GM19467 (cell line): ENCODE measurements around the gene CISH.

Experiments used
- ATAC-seq: cut with Tn5 transposase; IDR thresholded peaks from one replicate; pipeline ENCODE4 v1.9.1; 2021; ENCODE audit warnings: mild to moderate bottlenecking, moderate library complexity; ENCODE audit not compliant: unreplicated experiment

The CISH gene, protein sequence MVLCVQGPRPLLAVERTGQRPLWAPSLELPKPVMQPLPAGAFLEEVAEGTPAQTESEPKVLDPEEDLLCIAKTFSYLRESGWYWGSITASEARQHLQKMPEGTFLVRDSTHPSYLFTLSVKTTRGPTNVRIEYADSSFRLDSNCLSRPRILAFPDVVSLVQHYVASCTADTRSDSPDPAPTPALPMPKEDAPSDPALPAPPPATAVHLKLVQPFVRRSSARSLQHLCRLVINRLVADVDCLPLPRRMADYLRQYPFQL

DNA sequence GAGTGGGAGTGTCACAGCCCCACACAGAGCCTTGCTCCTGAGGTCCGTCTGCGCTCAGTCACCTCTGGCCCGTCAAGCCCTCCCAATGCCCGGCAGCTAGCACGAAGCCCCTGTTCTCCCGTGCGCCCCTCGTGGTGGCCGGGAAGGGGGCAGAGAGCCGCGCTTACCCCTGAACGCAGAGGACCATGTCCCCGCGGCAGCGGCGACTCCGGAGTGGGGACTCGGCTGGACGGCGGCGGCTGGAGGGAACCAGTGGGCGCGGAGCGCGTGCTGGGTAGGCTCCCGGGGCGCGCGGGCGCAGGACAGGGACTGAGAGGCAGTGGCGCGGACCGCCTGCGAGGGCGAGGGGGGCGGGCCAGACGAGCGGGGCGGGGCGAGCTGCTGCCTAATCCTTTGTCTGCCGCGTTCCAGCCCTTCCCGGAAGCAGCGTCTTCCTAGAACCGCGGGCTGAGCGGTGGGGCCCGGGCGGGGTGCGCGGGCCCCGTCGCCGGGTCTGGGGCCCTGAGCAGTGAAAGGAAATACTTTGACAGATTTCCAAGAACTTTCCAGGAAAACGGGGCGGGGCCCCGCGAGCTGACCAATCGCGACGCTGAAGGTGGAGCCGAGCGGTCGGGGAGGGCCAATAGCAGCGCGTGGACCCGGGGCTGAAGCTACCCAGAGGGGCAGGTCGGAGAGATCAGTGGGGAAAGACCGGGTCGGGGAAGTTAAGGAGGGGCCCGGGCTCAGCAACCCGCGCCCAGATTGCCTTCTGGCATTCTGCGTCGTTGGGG is at the start of gene CISH:
TSS of gene CISH (minus strand) at position 311 of the 770 bp plus-strand sequence. CDS start at position 187, 124 bp downstream.
- peak; percentile 57 for ATAC-seq

DNA sequence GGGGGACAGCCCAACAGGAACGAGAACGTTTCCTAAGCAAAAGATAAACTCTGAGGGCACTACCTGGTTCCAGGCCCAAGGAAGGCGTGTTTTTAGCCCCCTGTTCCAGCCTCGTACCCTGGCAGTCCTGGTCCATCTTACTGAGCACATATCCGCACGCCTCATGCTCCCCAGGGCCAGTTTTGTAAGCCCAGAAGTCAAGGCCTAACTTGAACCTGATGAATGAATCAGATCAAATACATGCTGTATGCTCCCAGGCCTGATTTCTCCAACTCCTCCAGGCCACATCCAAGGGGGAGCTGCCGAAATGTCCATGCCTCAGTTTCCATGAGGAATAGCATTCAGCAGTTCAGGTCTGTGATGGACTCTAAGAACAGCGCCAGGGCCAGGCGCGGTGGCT is 48.8 kb upstream of the CISH start:
- no peak for ATAC-seq

DNA sequence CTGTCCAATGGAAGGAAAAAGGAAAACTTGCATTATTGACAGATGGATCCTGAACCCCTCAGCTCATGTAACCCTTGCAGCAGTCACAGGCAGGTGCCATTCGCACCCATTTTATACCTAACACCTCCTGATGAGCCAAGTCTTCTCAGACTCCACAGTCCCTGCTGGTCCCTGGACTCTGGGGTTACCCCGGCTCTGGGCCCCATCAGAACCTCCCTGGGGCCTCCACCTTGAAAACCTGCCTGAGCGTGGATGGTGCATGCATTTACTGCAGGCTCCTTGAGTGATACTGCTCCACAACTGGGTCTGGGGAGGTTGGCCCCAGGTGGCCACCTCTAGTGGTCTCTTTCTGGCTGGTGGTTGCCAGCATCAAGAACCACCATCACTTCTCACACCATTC is 47.3 kb upstream of the CISH start:
- no peak for ATAC-seq

DNA sequence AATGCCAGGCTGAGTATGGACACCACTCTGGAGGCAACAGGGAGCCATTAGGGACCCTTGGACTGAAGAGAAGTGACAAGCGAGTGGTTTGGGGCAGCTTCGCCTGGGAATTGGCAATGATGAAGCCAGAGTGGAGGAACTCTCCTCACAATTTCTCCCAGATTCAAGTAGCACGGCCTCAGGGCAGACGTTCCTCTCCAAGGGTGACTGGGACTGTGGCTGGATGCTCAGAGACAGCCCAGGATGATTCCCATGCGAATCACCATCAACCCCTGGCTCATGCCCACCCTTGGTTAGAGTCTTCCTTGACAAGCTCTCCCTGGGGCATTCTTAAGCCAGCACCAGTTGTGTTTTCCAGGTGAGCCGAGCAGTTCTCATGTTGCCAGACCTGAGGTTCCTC is 46.8 kb upstream of the CISH start:
- ATAC-seq = no peak

DNA sequence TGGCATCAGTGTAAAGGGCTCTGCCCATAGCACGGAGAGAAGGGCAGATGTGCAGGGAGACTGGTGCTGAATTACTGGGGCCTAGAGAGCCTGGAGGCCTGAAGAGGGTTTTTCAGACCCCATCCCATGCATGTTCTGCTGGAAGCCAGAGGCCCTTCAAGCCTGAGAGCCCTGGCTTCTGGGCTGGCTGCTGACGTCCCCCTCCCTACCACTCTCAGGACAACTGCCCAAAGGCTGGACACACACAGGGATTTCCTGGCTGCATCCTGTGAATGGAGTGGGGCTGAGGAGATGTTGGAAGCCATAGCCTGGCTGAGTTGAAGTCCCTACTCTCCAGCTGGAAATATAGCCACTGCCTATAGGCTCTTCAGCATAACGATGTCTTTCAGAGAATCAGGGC is 46.2 kb upstream of the CISH start:
- ATAC-seq = no peak

DNA sequence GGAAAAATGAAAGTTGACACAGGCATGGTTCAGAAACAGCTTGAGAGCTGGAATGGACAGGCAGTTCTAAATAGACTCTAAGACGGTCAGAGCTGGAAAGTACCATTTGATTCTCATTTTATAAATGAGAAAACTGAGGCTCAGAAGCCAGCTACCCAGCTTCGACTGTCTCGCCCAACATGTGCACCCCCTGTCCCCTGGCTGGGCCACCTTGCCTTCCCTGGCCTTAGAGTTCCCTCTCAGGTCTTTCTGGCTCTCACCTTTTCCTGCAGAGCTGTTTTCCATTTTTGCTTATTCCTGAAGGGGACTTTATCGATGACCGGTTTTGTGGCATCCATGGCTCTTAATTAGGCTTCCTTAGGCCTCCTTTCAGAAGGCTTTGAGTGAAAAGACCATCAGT is 45.8 kb upstream of the CISH start:
- ATAC-seq = no peak

DNA sequence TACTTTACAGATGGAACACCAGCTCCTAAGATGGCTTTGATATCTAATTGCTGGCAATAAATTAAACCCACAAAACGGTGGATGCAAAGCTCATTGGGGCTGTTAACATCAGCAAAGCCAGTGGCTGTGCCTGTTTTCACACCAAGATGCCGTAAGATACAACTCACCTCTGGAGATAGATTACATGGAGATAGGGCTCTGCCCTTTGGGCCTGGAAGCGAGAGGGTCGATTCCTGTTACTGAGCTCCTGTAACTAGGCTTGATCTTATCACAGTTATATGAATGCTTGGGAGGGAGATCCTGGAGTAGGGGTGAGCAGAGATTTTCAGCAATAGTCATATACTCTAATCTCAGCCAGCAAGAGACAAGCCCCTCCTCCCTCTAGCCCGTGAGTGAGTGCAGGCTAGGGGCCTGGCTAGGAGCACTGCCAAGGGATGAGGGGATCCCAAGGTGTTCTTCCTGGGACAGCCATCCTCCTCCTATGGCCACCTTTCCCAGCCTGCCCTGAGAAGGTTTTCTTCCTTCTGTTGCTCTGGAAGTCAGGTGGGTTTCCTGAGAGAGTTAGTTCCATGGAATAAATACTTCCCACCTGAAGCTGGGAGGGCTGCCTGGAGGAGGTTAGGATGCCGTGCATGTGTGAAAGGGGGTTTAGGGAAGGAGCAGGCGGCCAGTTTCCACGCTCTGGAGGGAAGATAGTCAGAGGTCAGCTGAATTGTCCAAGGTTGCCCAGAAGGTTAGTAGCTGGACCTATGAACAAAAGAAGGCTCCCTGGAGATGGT is 45.0 kb upstream of the CISH start:
- ATAC-seq = no peak

DNA sequence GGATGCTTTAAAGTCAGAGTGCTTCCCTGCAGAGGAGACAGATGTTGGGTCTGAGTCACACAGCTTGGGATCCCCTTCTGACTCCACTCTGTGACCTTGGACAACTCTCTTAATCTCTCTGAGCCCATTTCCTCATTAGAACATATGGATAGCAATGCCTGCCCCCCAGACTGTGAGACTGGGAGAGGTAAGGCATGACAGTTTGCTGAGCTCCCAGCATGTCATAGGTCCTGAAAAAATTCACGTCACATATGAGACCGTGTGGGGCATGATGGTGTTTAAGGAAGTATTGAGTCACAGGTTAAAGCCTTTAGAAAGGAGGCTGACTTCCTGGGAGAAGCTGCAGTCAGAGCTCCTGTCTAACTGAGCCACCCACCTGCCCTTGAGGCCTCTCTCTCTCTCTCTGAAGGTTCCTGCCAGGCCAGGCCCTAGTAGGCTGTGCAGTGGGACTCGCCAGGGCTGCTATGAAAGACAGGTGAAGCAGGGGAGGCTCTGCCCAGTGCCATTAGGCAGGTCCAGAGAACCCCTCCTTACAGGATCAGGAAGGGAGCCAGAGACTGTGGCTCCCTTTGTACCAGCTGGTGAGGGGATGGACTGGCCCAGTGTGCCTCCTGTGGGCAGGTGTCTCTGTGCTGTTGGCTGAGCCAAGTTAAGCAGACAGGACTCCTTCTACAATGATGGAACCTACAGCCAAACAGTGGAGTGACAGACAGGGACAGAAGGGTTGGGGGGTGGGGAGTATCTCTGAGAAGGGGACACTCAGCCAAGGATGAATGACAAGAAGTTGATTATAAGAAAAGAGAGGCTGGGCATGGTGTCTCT is 43.6 kb upstream of the CISH start:
- no peak for ATAC-seq

DNA sequence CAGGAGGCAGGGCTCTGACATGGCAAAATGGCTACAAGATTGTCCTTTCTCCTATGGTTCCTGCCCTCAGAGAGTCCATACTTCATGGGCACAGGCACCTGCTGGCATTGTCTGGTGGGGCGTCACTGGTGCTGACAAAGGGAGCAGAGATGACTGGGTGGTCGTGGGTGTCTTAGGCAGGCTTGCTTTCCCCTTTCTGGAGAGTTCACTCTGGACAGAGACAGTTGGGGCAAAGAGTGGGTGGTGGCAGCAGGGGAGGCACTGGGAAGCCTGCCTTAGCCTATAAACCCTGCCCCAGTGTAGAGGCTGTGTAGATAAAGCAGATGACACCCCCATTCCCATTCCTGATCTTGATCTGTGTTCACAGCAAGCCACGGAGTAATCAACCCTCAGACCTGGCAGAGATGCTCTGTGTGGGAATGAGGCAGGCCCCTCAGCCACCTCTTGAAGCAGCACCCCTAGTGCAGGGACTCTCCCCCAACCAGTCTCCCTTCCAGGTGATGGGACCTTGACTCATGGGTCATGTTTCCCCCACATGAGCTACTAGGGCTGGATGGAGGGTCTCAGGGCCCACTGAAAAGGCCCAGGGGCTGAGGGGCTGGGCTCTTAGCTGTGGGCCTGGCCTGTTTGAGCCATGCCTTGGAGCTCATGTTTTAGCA is 42.5 kb upstream of the CISH start:
- ATAC-seq = no peak

DNA sequence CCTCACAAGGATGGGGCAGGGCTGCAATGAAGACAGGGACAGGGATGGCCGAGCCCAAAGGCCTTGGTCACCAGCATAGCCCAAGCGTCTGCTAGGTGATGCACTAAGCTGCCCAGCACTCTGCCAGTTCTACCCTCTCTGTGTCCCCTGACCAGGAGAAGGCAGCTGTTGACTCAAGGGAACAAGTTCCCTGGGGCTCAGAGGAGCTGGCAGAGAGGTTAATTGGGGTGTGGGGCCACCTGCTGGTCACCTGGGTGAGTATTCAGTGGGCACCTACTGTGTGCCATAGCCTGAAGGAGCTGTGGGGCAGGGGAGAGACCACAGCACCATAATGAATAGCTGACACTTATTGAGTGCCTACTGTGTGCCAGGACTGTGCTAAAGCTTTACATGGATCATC is 41.1 kb upstream of the CISH start:
- ATAC-seq = no peak

DNA sequence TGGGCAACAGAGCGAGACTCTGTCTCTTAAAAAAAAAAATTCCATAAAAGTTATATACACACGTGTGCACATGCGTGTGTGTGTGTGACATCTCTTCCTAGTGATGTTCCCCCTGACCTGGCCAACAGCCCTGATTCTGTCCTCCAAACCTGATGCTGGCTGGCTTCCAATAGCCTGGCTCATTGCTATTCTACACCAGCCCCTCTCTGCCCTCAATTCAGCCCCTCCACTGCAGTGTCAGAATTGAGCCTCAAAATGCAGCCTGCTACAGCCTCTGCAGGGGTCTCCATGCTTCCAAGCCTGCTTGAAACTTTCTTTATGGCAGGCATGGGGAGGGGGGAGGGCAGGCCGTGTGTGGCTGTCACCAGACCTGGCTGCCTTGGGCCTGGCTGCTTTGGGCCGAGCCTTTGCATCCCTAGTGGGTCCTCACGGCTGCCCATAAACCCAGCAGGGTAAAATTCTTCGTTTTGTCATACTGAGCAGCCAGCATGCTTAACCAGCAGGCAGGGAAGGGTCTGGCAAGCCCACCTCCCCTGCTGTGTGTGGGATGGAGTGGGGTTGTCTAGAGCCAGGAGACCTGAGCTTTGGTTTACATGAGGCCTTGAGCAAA is 40.5 kb upstream of the CISH start:
- ATAC-seq = no peak

DNA sequence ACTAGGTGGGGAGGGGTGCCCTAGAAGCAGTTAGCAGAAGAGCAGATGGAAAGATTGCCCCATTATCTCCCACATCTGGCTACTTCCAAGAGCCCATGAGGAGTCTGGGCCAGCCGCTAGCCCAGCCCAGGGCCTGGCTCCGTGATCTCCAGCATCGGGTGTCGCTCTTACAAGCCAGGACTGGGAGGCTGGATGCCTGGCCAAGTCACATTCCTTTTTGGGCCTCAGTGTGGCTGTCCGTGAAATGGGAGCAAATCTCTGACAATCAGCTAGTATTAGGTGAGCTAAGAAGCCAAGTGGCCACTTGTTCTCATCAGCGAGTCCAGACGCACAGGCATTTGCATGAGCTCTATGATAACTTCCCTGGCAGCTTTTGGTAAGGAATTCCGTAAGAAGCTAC is 39.9 kb upstream of the CISH start:
- ATAC-seq = no peak

DNA sequence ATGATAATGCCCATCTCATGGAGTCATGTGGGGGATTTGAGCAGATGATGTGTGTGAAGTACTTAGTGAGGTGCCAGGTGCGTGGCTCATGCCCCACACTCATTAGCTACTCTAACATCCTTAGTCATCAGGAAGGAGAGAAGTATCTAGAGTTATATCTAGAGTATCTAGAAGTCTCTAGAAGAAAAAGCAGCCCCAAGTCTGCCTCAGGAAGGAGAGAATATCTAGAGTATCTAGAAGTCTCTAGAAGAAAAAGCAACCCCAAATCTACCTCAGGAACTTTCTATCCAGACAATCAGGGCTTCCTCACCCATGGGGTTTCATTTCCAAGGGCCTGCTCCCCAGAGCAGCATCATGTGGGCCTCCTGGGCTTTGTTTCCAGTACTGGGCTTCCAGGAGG is 38.4 kb upstream of the CISH start:
- no peak for ATAC-seq

DNA sequence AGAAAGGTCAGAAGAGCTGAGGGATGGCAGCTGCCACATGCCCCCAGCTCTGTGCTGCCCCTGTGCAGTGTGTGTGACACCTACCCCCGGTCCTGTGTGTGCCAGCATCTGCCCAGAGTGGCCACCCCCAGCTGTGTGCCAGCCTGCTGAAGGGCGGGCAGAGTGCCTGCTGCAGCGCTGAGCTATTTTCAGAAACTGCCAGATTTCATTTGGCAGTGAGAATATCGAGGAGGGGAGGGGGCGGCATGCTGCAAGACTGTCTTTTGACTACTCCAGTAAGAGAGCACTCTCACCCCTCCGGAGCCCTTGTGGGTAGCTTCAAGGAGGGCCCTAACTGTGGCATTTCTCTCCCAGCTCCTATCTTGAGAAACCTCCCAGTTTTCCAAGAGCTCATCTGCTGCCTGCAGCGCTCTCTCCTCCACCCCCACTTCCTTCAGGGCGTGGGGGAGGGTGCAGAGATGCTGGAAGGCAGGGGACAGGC is 37.9 kb upstream of the CISH start:
- ATAC-seq = no peak

DNA sequence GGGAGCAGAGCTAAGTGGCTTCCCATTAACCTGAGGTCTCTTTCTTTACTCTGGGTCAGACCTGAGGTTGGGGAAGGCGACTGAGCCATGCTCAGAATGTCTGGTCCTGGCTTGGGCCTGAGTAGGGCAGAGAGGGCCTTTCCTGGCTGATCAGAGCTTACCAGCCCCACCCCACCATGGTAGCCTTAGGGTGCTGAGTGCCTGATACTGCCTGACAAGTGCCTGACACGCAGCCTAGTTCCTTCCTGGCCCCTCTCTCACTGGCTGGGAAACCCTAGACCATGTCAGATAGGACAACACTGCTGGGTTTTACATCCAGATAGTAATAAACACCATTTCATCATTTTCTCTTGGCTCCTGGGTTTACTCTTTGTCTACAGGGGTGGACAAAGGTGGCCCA is 37.4 kb upstream of the CISH start:
- no peak for ATAC-seq

DNA sequence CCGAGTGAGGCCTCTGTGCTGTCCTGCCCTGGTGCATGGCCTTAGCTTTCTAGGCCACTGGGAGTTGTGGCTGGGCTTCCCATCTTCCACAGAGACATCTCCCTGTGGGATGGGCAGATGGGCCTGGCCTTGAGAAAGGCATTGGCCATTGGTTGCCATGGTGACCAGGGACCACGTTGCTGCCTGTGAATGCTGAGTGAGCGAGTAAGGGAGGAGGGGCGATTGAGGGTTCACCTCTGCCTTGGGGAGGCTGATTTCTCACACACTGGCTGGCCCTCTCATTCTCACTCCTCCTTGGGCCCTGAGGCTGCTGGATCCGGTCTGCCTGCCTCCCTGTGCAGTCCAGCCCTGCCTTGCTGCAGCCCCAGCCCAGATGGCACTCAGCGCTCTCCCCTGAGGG is 36.7 kb upstream of the CISH start:
- ATAC-seq = no peak

DNA sequence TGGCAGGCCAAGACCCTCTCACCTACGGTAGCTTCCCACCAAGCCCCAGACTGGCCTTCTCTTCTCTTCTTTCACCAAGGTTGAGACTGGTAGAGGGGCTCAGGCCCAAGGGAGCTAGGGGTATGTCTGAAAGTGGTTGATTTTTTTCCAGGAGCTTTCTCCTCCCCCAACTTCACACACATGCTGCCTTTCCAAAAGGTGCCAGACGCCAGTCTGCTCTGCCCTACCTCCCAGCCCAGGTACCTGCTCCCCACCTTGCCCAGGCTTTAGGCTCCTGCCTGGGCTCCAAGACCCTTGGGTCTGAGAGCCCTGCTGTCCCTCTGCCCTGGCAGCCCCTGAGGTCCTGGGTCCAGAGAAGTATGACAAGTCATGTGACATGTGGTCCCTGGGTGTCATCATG is 33.8 kb upstream of the CISH start:
- ATAC-seq = no peak

DNA sequence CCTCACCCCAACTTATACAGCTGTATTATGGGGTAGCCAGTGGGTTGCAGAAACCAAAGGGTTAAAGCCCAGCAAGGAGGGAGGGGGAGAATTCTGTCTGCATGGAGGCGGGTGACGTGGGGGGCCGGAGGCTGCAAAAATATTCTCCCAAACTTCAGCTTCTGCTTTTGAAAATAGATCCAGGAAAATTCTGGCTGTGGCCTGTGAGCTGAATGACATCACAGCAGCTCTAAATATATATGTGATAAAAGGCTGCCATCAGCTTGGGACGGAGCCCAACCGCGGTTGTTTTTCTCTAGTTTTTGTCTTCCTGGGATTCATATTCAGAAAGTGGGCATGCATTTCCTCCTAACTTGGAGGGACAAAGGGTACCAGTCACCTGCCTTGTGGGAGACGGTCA is 33.0 kb upstream of the CISH start:
- no peak for ATAC-seq

DNA sequence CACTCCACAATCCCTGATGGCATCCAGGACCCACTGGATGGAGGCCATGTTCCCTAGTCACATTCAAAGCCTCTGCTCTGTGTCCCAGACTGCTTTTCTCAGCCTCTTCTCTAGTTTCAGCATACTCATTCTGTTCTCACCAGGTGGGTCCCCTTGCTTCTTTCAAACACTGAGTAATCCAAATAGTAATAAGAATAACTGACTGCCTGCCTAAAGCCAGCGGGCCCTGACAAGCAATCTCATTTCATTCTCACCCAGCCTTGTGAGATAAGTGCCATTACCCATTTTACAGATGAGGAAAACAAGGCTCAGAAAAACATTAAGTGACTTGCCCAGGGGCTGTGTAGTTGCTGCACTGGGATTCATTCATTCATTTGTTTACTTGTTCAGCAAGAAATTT is 30.8 kb upstream of the CISH start:
- ATAC-seq = no peak

DNA sequence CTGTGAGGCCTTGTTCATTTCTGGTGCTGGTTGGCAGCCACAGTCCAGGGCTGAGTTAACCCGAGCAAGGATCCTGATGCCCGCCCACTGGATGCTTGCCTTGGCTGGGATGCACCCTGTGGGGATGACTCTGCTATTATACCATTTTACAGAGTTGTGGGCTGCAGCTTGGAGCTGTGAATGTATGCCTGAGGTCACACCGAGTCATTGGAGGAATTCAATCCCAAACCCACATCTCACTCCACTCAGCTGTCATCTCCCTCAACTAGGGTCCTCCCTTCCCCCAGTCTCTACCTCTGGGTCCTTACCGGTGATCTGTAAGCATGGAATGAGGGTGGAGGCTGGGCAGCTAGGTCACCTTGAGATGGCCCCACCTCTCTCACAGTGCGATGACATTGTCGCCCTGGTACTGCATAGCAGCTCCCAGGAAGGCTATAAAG is 27.5 kb upstream of the CISH start:
- ATAC-seq = no peak
